Caco-2 (cell line): ENCODE measurements around the gene USP40. TPM values are rescaled to one million over a fixed set of nuclear protein-coding genes. Genes with fewer than 3 reads are reported as not detected.
"Not testable (repeated sequence)": the region's sequence is repeated elsewhere in the genome, so short reads cannot be mapped to it uniquely, and the experiment has no call there.

Experiments
- BruUV-seq: library from RNA; stranded (reverse); fragments of 400-500 nt; replicated peaks from 2 replicates; lab custom pipeline; 2021; lab: Mats Ljungman, UMichigan
- CTCF ChIA-PET: fragments of 300-600 bp; sonication (Branson Sonifier 250); formaldehyde crosslinking; loops from one replicate; lab custom pipeline; 2022; ENCODE audit warnings: antibody characterized with exemption; lab: Charles Lee
- POLR2A ChIA-PET: fragments of 300-600 bp; sonication (Branson Sonifier 250); formaldehyde crosslinking; loops from one replicate; lab custom pipeline; 2022; ENCODE audit warnings: antibody characterized with exemption; lab: Charles Lee
- DNase-seq, 2 experiments: peaks; one replicate each; pipeline versions ENCODE4 v3.0.0 to v3.0.0-alpha.2; 2020 to 2022
- H3K27me3 ChIP-seq: replicated peaks from 2 replicates; pipeline ENCODE4 v1.6.0; 2011; ENCODE audit warnings: low read length; ENCODE audit not compliant: control insufficient read depth, insufficient read depth
- H3K36me3 ChIP-seq: 2 replicates; pipeline ENCODE4 v1.5.1; 2011; ENCODE audit warnings: low read length; ENCODE audit not compliant: control insufficient read depth, insufficient read depth
- H3K4me1 ChIP-seq: fragments of 250-450 bp; sonication (Bioruptor Pico); 2 replicates; pipeline ENCODE4 v1.5.1; 2020; ENCODE audit warnings: mild to moderate bottlenecking
- H3K4me3 ChIP-seq: 2 replicates; pipeline ENCODE4 v1.5.1; 2011; ENCODE audit warnings: low read depth, mild to moderate bottlenecking, control low read depth, low read length
- H3K9me3 ChIP-seq: fragments of 250-450 bp; sonication (Bioruptor Pico); 2 replicates; pipeline ENCODE4 v1.5.1; 2020; ENCODE audit warnings: mild to moderate bottlenecking, moderate library complexity
- H3K27ac Mint-ChIP-seq: one replicate; pipeline ENCODE4 v1.8.0; 2022; ENCODE audit warnings: mixed read lengths; ENCODE audit not compliant: unreplicated experiment
- H3K27me3 Mint-ChIP-seq: one replicate; pipeline ENCODE4 v1.8.0; 2022; ENCODE audit warnings: mixed read lengths; ENCODE audit not compliant: insufficient read depth, unreplicated experiment
- H3K36me3 Mint-ChIP-seq: one replicate; pipeline ENCODE4 v1.8.0; 2022; ENCODE audit warnings: mild to moderate bottlenecking, mixed read lengths; ENCODE audit not compliant: insufficient read depth, unreplicated experiment
- H3K4me1 Mint-ChIP-seq: one replicate; pipeline ENCODE4 v1.8.0; 2022; ENCODE audit warnings: low read depth, mixed read lengths; ENCODE audit not compliant: unreplicated experiment
- H3K4me3 Mint-ChIP-seq: one replicate; pipeline ENCODE4 v1.8.0; 2022; ENCODE audit warnings: mild to moderate bottlenecking, moderate library complexity, mixed read lengths; ENCODE audit not compliant: unreplicated experiment
- H3K9me3 Mint-ChIP-seq: one replicate; pipeline ENCODE4 v1.8.0; 2022; ENCODE audit warnings: mixed read lengths; ENCODE audit not compliant: unreplicated experiment
- CTCF ChIP-seq, 2 experiments: fragments of 200-600 bp in 1 of 2; IDR thresholded peaks; 1 replicate in 1 of 2; 2 replicates in 1 of 2; pipeline versions ENCODE4 v1.5.1 to v1.8.0; 2011 to 2022; ENCODE audit warnings: antibody characterized with exemption in 1 of 2, control low read depth in 1 of 2, inconsistent platforms in 1 of 2, low read depth in 1 of 2, low read length in 1 of 2, mild to moderate bottlenecking in 1 of 2, moderate library complexity in 1 of 2; ENCODE audit not compliant: insufficient read depth in 1 of 2, severe bottlenecking in 1 of 2, unreplicated experiment in 1 of 2
- intact Hi-C: fragments of 100-400 bp; cut with micrococcal nuclease; formaldehyde crosslinking; loops from one replicate; pipeline ENCODE4 v1.10.0; 2022; ENCODE audit not compliant: unreplicated experiment
- total RNA-seq: library from RNA; stranded (reverse); gene quantifications from 2 replicates; pipeline ENCODE4 v1.2.3, GENCODE V29; 2022

The USP40 gene
- total RNA-seq, 1 experiment from 2014 or later = 27.8 TPM

GRCh38 chr2:233593201-233593600 lies 26.6 kb upstream of the USP40 start:
- H3K27me3 Mint-ChIP-seq = no peaks in the 10 kb centered on the region
- no peak overlapping the region for H3K27ac Mint-ChIP-seq
- no peaks in the 10 kb centered on the region for H3K9me3 ChIP-seq
- no peak overlapping the region for H3K4me3 Mint-ChIP-seq
- H3K4me3 ChIP-seq = no peak overlapping the region
- peaks cover 13% of the 10 kb centered on the region for H3K9me3 Mint-ChIP-seq
- no peaks in the 10 kb centered on the region for H3K4me1 Mint-ChIP-seq
- ChIA-PET POLR2A (no interaction called here), CTCF (no interaction called here)
- TF ChIP-seq CTCF (IDR thresholded peaks at IDR 0.05; ENCODE audit: insufficient read depth in 1 of 2, low read depth in 1 of 2, low read length in 1 of 2, severe bottlenecking in 1 of 2, unreplicated experiment in 1 of 2) = no peak
- DNase-seq = no peak
- H3K27me3 ChIP-seq = no peaks in the 10 kb centered on the region
- no peaks in the 10 kb centered on the region for H3K4me1 ChIP-seq
- H3K36me3 Mint-ChIP-seq = no peaks in the 10 kb centered on the region
- no TSS peak for BruUV-seq
- no peaks in the 10 kb centered on the region for H3K36me3 ChIP-seq
- intact Hi-C loops = no loop called here

DNA sequence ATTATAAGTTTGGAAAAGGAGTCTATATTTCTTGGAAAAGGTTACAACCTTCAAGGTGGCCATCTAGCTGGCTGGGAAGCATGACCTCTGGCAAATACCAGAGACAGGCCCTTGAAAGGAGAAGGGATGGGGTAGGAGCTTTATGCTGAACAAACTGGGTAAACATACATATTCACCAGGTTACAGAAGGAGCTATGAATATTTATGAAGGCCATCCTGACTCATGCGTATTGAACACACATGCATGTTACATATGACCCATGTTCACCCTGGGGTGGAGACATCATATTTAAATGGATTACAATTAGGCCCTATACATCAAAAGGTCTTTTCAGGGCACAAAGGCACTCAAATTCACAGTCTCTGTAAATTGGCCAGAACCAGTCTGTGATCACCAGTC lies 26.1 kb upstream of the USP40 start:
- H3K4me3 Mint-ChIP-seq, BruUV-seq, H3K36me3 Mint-ChIP-seq, H3K4me1 ChIP-seq, CTCF ChIA-PET, H3K4me3 ChIP-seq, H3K4me1 Mint-ChIP-seq, H3K27ac Mint-ChIP-seq, H3K36me3 ChIP-seq, H3K27me3 Mint-ChIP-seq, H3K27me3 ChIP-seq, H3K9me3 ChIP-seq, POLR2A ChIA-PET, intact Hi-C loops, DNase-seq: not testable (repeated sequence)
- peaks cover 13% of the 10 kb centered on the region for H3K9me3 Mint-ChIP-seq

DNA sequence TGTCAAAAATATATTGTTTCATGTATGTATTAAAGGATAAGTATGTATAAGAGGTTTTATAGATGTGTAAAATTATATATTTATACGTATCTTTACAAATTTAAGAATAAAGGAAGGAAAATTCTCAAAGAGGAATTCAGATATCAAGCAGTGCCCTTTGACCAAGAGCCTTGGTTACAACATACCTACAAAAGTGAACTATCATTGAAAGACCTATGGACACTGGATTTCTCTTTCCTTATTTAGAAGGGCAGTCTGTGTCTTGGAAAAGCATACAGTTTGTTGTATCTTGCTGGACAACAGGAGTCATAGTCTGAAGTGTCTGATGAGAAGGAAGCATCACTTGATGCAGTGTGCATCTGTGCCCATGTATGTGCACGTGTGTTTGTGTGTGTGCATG lies 21.8 kb upstream of the USP40 start:
- DNase-seq = no peak
- ChIA-PET POLR2A (no interaction called here), CTCF (no interaction called here)
- Histone ChIP-seq H3K9me3 (no peaks in the 10 kb centered on the region), H3K4me1 (no peaks in the 10 kb centered on the region), H3K27me3 (no peaks in the 10 kb centered on the region), H3K36me3 (no peaks in the 10 kb centered on the region), H3K4me3 (no peak overlapping the region)
- Mint-ChIP-seq H3K27ac (no peak overlapping the region), H3K9me3 (no peaks in the 10 kb centered on the region), H3K36me3 (no peaks in the 10 kb centered on the region), H3K4me3 (no peak overlapping the region), H3K4me1 (peaks cover 4% of the 10 kb centered on the region), H3K27me3 (no peaks in the 10 kb centered on the region)
- intact Hi-C loops = no loop called here
- TF ChIP-seq CTCF (IDR thresholded peaks at IDR 0.05; ENCODE audit: insufficient read depth in 1 of 2, low read depth in 1 of 2, low read length in 1 of 2, severe bottlenecking in 1 of 2, unreplicated experiment in 1 of 2) = no peak
- no TSS peak for BruUV-seq

GRCh38 chr2:233584210-233584609 lies 17.6 kb upstream of the USP40 start:
- DNase-seq = no peak
- H3K9me3 Mint-ChIP-seq = no peaks in the 10 kb centered on the region
- no peaks in the 10 kb centered on the region for H3K36me3 Mint-ChIP-seq
- POLR2A ChIA-PET = no interaction called here
- CTCF ChIA-PET = no interaction called here
- TF ChIP-seq CTCF (IDR thresholded peaks at IDR 0.05; ENCODE audit: insufficient read depth in 1 of 2, low read depth in 1 of 2, low read length in 1 of 2, severe bottlenecking in 1 of 2, unreplicated experiment in 1 of 2) = no peak
- H3K27ac Mint-ChIP-seq = peak overlapping the region; percentile 96
- no peaks in the 10 kb centered on the region for H3K27me3 ChIP-seq
- intact Hi-C loops = loop anchor here (5.0 kb wide), 1 partner anchor 128 kb away; the partner anchor contains the start of gene UGT1A5
- peak overlapping the region; percentile 88 for H3K4me3 Mint-ChIP-seq
- H3K4me1 ChIP-seq = no peaks in the 10 kb centered on the region
- H3K4me3 ChIP-seq = no peak overlapping the region
- peaks cover 4% of the 10 kb centered on the region for H3K4me1 Mint-ChIP-seq
- H3K36me3 ChIP-seq = no peaks in the 10 kb centered on the region
- H3K27me3 Mint-ChIP-seq = no peaks in the 10 kb centered on the region
- BruUV-seq = no TSS peak
- H3K9me3 ChIP-seq = no peaks in the 10 kb centered on the region

GRCh38 chr2:233583217-233583965 lies 16.8 kb upstream of the USP40 start:
- H3K36me3 Mint-ChIP-seq, H3K9me3 Mint-ChIP-seq, CTCF ChIA-PET, H3K27me3 Mint-ChIP-seq, POLR2A ChIA-PET, H3K9me3 ChIP-seq, H3K4me1 Mint-ChIP-seq, H3K27me3 ChIP-seq, H3K36me3 ChIP-seq, H3K4me1 ChIP-seq: not testable (repeated sequence)
- Mint-ChIP-seq H3K27ac (peak overlapping the region; percentile 96), H3K4me3 (peak overlapping the region; percentile 88)
- peak overlapping the region; percentile 34 for H3K4me3 ChIP-seq
- DNase-seq = peak; percentile 51 to 62
- intact Hi-C loops = loop anchor here (5.0 kb wide), 1 partner anchor 129 kb away; the partner anchor contains the start of gene UGT1A5
- BruUV-seq = TSS peak; percentile 71
